ENCODE results near the gene TMEM109. TPM values are rescaled to one million over a fixed set of nuclear protein-coding genes. Genes with fewer than 3 reads are reported as not detected.

Gene TMEM109
- polyA plus RNA-seq, 1 experiment = 70.0 TPM

DNA sequence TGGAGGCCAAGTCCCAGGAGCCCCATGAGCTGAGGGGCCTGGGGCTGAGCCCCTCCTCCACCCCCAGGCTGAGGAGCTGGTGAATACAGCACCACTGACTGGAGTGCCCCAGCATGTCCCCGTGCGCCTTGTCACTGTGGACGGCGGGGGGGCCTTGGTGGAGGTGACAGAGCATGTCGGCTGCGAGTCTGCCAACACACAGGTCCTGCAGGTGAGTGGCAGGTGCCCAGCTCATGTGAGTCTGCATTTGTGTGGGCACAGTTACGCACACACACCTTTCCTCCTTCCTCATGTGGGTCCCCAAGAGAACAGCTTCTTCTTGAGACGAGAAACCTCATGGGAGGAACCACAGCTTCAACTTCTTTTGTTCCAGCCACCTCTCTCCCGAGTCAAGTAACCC is 18.0 kb downstream of the TMEM109 start:
- DNase-seq (ENCODE audit: low read depth) = no peak
- TF ChIP-seq, protein P1, sequence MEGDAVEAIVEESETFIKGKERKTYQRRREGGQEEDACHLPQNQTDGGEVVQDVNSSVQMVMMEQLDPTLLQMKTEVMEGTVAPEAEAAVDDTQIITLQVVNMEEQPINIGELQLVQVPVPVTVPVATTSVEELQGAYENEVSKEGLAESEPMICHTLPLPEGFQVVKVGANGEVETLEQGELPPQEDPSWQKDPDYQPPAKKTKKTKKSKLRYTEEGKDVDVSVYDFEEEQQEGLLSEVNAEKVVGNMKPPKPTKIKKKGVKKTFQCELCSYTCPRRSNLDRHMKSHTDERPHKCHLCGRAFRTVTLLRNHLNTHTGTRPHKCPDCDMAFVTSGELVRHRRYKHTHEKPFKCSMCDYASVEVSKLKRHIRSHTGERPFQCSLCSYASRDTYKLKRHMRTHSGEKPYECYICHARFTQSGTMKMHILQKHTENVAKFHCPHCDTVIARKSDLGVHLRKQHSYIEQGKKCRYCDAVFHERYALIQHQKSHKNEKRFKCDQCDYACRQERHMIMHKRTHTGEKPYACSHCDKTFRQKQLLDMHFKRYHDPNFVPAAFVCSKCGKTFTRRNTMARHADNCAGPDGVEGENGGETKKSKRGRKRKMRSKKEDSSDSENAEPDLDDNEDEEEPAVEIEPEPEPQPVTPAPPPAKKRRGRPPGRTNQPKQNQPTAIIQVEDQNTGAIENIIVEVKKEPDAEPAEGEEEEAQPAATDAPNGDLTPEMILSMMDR (IDR thresholded peaks at IDR 0.05; ENCODE audit: insufficient read depth, low read depth, low read length) = no peak
- ChIA-PET POLR2A (no interaction called here), CTCF (no interaction called here)
- peaks cover 17% of the 10 kb centered on the region for H3K36me3 ChIP-seq (ENCODE audit: control insufficient read depth, insufficient read depth, low read length)
- H3K27me3 ChIP-seq (ENCODE audit: control insufficient read depth, insufficient read depth, low read length) = no peaks in the 10 kb centered on the region
- no peak overlapping the region for H3K4me3 ChIP-seq (ENCODE audit: low read depth, low read length)

DNA sequence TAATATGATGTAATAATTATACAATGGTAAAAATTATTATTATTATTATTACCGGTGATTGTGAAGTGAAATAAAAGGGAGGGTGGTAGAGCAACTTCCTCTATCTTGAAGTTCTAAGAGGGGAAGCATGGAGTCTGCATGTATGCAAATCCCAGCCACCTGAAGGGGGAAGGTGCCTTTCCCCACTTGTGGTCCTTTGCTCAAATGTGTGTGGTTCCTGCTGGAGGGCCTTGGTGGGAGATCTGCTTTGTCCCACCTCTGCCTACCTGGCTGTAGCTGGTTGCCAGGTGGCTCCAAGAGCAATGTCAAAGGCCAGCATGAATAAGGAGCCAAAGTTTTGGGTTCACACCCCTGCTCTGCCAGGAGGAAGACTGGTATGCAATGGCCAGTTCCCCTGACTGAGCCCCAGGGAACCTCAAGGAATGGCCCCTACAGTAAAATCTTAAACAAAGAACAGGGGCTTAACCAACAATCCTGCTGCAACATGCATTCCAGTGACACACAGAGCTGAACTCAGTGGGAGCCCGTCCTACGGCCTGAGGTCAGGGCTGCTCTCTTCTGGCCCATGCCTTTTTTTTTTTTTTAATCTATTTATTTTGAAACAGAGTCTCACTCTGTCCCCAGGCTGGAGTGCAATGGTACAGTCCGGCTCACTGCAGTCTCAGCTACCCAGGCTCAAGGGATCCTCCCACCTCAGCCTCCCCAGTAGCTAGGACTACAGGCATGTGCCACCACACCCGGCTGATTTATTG is 18.8 kb downstream of the TMEM109 start:
- Histone ChIP-seq H3K27me3 (ENCODE audit: control insufficient read depth, insufficient read depth, low read length) (no peaks in the 10 kb centered on the region), H3K4me3 (ENCODE audit: low read depth, low read length) (no peak overlapping the region), H3K36me3 (ENCODE audit: control insufficient read depth, insufficient read depth, low read length) (peaks cover 12% of the 10 kb centered on the region)
- POLR2A ChIA-PET = no interaction called here
- CTCF ChIA-PET = no interaction called here
- no peak for DNase-seq (ENCODE audit: low read depth)
- TF ChIP-seq, protein P1 (IDR thresholded peaks at IDR 0.05; ENCODE audit: insufficient read depth, low read depth, low read length) = no peak

DNA sequence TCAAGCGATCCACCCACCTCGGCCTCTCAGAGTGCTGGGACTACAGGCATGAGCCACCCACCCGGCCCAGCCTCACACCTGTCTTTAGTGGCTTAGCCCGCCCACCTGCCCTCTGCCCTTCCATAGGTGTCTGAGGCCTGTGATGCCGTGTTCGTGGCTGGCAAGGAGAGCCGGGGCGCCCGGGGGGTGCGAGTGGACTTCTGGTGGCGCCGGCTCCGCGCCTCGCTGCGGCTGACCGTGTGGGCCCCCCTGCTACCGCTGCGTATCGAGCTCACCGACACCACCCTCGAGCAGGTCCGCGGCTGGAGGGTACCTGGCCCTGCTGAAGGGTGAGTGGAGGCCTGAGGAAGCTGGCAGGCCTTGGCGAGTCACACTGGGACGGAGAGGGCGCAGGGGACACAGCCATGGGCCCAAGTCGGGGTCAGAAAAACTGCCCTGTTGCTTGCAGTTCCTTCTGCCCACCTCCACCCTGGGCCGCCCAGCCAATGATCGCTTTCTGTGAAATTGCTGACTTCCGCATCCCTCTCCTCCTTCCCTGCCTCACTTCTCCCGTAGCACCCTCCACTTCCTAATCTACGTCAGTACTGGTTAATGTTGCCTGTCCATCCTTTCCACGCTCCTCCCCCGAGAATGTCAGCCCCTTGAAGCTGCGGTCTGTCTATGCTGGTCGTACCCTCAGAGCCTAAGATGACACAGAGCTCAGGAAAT is 19.6 kb downstream of the TMEM109 start:
- TF ChIP-seq, protein P1 (IDR thresholded peaks at IDR 0.05; ENCODE audit: insufficient read depth, low read depth, low read length) = no peak
- Histone ChIP-seq H3K36me3 (ENCODE audit: control insufficient read depth, insufficient read depth, low read length) (peaks cover 13% of the 10 kb centered on the region), H3K4me3 (ENCODE audit: low read depth, low read length) (no peak overlapping the region), H3K27me3 (ENCODE audit: control insufficient read depth, insufficient read depth, low read length) (no peaks in the 10 kb centered on the region)
- POLR2A ChIA-PET = no interaction called here
- DNase-seq (ENCODE audit: low read depth) = no peak
- CTCF ChIA-PET = interaction anchor here (0.9 kb wide), 1 partner anchor 36 kb away, joined by 3 read pairs; no protein-coding TSS in a partner anchor

DNA sequence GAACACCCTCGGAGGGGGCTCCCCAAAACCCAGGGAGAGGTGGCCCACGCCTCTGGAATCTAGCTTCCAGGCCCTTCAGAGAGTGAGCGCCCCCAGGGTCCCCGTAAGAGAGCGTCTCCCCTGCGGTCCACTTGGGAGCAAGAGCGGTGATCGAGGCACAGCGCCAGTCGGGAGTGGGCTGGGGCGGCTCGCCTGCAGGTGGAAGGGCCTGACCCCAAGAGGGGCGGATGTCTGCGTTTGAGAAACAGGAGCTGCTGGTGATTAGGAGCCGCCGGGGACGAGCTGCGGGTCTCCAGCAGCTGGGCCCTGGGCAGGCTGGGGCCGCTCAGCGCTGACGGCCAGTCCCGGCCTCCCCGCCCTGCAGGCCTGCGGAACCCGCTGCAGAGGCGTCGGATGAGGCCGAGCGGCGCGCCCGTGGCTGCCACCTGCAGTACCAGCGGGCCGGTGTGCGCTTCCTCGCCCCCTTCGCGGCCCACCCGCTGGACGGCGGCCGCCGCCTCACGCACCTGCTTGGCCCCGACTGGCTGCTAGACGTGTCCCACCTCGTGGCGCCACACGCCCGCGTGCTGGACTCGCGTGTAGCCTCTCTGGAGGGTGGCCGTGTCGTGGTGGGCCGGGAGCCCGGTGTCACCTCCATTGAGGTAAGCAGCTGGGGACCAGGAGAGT is 20.3 kb downstream of the TMEM109 start:
- H3K4me3 ChIP-seq (ENCODE audit: low read depth, low read length) = no peak overlapping the region
- TF ChIP-seq, protein P1 (IDR thresholded peaks at IDR 0.05; ENCODE audit: insufficient read depth, low read depth, low read length) = no peak
- H3K27me3 ChIP-seq (ENCODE audit: control insufficient read depth, insufficient read depth, low read length) = no peaks in the 10 kb centered on the region
- CTCF ChIA-PET = interaction anchor here (0.9 kb wide), 1 partner anchor 35 kb away, joined by 3 read pairs; no protein-coding TSS in a partner anchor
- H3K36me3 ChIP-seq (ENCODE audit: control insufficient read depth, insufficient read depth, low read length) = peaks cover 10% of the 10 kb centered on the region
- POLR2A ChIA-PET = no interaction called here
- no peak for DNase-seq (ENCODE audit: low read depth)
